Panc1 (cell line): ENCODE results near the gene CEP63. TPM values are rescaled to one million over a fixed set of nuclear protein-coding genes. Genes with fewer than 3 reads are reported as not detected.

ENCODE experiments used
- ATAC-seq: fragments of 200-7000 bp; cut with Tn5 transposase; 2 replicates; pipeline ENCODE4 v1.9.1; 2020; ENCODE audit warnings: mild to moderate bottlenecking, moderate library complexity
- BruUV-seq: library from RNA; stranded (reverse); fragments of 400-500 nt; replicated peaks from 2 replicates; lab custom pipeline; 2021; lab: Mats Ljungman, UMichigan
- CTCF ChIA-PET: fragments of 300-600 bp; sonication (Branson Sonifier 250); formaldehyde crosslinking; loops from one replicate; lab custom pipeline; 2022; ENCODE audit warnings: antibody characterized with exemption; lab: Charles Lee
- POLR2A ChIA-PET: fragments of 300-600 bp; sonication (Branson Sonifier 250); formaldehyde crosslinking; loops from one replicate; lab custom pipeline; 2022; ENCODE audit warnings: antibody characterized with exemption; lab: Charles Lee
- DNase-seq: peaks from one replicate; pipeline ENCODE4 v3.0.0-alpha.2; 2010; ENCODE audit warnings: low read depth, low spot score
- H3K27ac ChIP-seq: 2 replicates; pipeline ENCODE4 v1.5.1; 2011; ENCODE audit warnings: mild to moderate bottlenecking, low read length, inconsistent platforms
- H3K27me3 ChIP-seq: fragments of 200-500 bp; sonication (Bioruptor generic); 2 replicates; pipeline ENCODE4 v1.6.0; 2014; ENCODE audit warnings: low read length, inconsistent platforms; ENCODE audit not compliant: control insufficient read depth, insufficient read depth
- H3K36me3 ChIP-seq: fragments of 200-500 bp; sonication (Bioruptor generic); 2 replicates; pipeline ENCODE4 v1.5.1; 2014; ENCODE audit warnings: inconsistent platforms, mild to moderate bottlenecking, low read length, moderate library complexity; ENCODE audit not compliant: control insufficient read depth, insufficient read depth
- H3K4me1 ChIP-seq: 2 replicates; pipeline ENCODE4 v1.5.1; 2011; ENCODE audit warnings: inconsistent platforms, mild to moderate bottlenecking, low read length, moderate library complexity; ENCODE audit not compliant: control insufficient read depth, insufficient read depth
- H3K4me3 ChIP-seq, 2 experiments: 2 replicates each; pipeline ENCODE4 v1.5.1; 2011 to 2012; ENCODE audit warnings: low read depth in 2 of 2, low read length in 2 of 2, mild to moderate bottlenecking in 2 of 2, inconsistent platforms in 1 of 2, moderate library complexity in 1 of 2
- H3K9me3 ChIP-seq: fragments of 200-500 bp; sonication (Bioruptor generic); 2 replicates; pipeline ENCODE4 v1.5.1; 2014; ENCODE audit warnings: low read depth, mild to moderate bottlenecking, inconsistent platforms, low read length, moderate library complexity; ENCODE audit not compliant: control insufficient read depth, insufficient read depth
- CTCF ChIP-seq: fragments of 450-650 bp; IDR thresholded peaks from 2 replicates; pipeline ENCODE4 v1.5.1; 2017; ENCODE audit warnings: mild to moderate bottlenecking
- POLR2AphosphoS5 ChIP-seq: IDR thresholded peaks from 2 replicates; pipeline ENCODE4 v1.6.1; 2012; ENCODE audit warnings: mild to moderate bottlenecking, low read depth, low read length, moderate library complexity
- REST ChIP-seq, 2 experiments: IDR thresholded peaks; 2 replicates each; pipeline ENCODE4 v1.6.1; 2011 to 2012; ENCODE audit warnings: low read depth in 2 of 2, control low read depth in 1 of 2, low read length in 1 of 2, mild to moderate bottlenecking in 1 of 2, moderate library complexity in 1 of 2; ENCODE audit not compliant: insufficient read depth in 1 of 2
- SIN3A ChIP-seq: IDR thresholded peaks from 2 replicates; pipeline ENCODE4 v1.6.1; 2012; ENCODE audit warnings: low read depth, mild to moderate bottlenecking, low read length, moderate library complexity, borderline replicate concordance; ENCODE audit not compliant: insufficient read depth
- TCF7L2 ChIP-seq: IDR thresholded peaks from 2 replicates; pipeline ENCODE4 v1.6.1; 2011; ENCODE audit warnings: mild to moderate bottlenecking, low read depth, low read length, inconsistent platforms
- in situ Hi-C: cut with HindIII; loops from 2 replicates; pipeline ENCODE4 v1.10.0; 2016; ENCODE audit warnings: low sequenced_read_pairs, low pct_unique_long_range_greater_than_20kb
- intact Hi-C: fragments of 100-400 bp; cut with micrococcal nuclease; formaldehyde crosslinking; loops from one replicate; pipeline ENCODE4 v1.10.0; 2022; ENCODE audit not compliant: unreplicated experiment
- total RNA-seq: library from RNA; stranded (reverse); gene quantifications from one replicate; pipeline ENCODE4 v1.2.1, GENCODE V29; 2021; ENCODE audit not compliant: unreplicated experiment

Gene CEP63
- total RNA-seq, 1 experiment from 2014 or later: 30.5 TPM

GRCh38 chr3:134477938-134478337, 7.9 kb upstream of the CEP63 start:
- in situ Hi-C loops: no loop called here
- H3K4me3 ChIP-seq: no peak overlapping the region
- ATAC-seq (no peak), DNase-seq (no peak)
- POLR2A ChIA-PET: interaction anchor here (0.6 kb wide), 1 partner anchor 208 kb away, joined by 16 read pairs; no protein-coding TSS in a partner anchor
- H3K9me3 ChIP-seq: no peaks in the 10 kb centered on the region
- peaks cover 3% of the 10 kb centered on the region for H3K4me1 ChIP-seq
- CTCF ChIA-PET: no interaction called here
- BruUV-seq: TSS peak; percentile 53
- H3K36me3 ChIP-seq: peaks cover 39% of the 10 kb centered on the region
- TF ChIP-seq TCF7L2 (no peak), CTCF (no peak), REST (IDR thresholded peaks at IDR 0.05; ENCODE audit: insufficient read depth in 1 of 2, low read depth in 2 of 2, low read length in 1 of 2) (no peak), POLR2AphosphoS5 (no peak), SIN3A (no peak)
- intact Hi-C loops: loop anchor here (5.0 kb wide), 1 partner anchor 266 kb away; no protein-coding TSS in a partner anchor
- no peaks in the 10 kb centered on the region for H3K27me3 ChIP-seq
- H3K27ac ChIP-seq: no peak overlapping the region

GRCh38 chr3:134480546-134480945, 5.3 kb upstream of the CEP63 start:
- POLR2A ChIA-PET: no interaction called here
- BruUV-seq: no TSS peak
- no peaks in the 10 kb centered on the region for H3K27me3 ChIP-seq

More at GRCh38 chr3:134480546-134480945, 5.3 kb upstream of the CEP63 start:
- TF ChIP-seq SIN3A: no peak
- TF ChIP-seq CTCF: no peak
- TF ChIP-seq REST (IDR thresholded peaks at IDR 0.05; ENCODE audit: insufficient read depth in 1 of 2, low read depth in 2 of 2, low read length in 1 of 2): no peak
- no peak for DNase-seq
- CTCF ChIA-PET: interaction anchor here (0.5 to 0.9 kb wide), 2 partner anchors 11 to 173 kb away, joined by 3 to 6 read pairs; no protein-coding TSS in a partner anchor
- peaks cover 12% of the 10 kb centered on the region for H3K4me1 ChIP-seq
- H3K27ac ChIP-seq: no peak overlapping the region
- H3K4me3 ChIP-seq: no peak overlapping the region
- H3K9me3 ChIP-seq: no peaks in the 10 kb centered on the region
- H3K36me3 ChIP-seq: peaks cover 39% of the 10 kb centered on the region
- in situ Hi-C loops (no loop called here), intact Hi-C loops (no loop called here)
- ATAC-seq: no peak
